Measurements from ENCODE around the gene CCDC78. TPM values are rescaled to one million over a fixed set of nuclear protein-coding genes. Genes with fewer than 3 reads are reported as not detected.

Gene CCDC78
- total and polyA plus RNA-seq, 2 donors (not counting 3 experiments of a cell fraction or from before 2014, with no cell fraction given) = 0.50 to 1.3 TPM

GRCh38 chr16:689175-689897 is 36.9 kb downstream of the CCDC78 start:
- Histone ChIP-seq H3K9ac (replicated peaks; ENCODE audit: extremely low read depth, insufficient read depth, low read length) (peak overlapping the region; percentile 75), H3K4me3 (replicated peaks in 1 of 3; ENCODE audit: insufficient read depth in 1 of 3, low read depth in 1 of 3, low read length in 3 of 3) (peak overlapping the region; percentile 72 to 78 (median 78)), H3K79me2 (ENCODE audit: control insufficient read depth, insufficient read depth, low read length) (no peaks in the 10 kb centered on the region), H3K27ac (ENCODE audit: insufficient read depth, low read depth, low read length) (peak overlapping the region; percentile 49), H3K36me3 (ENCODE audit: control insufficient read depth in 2 of 2, extremely low read depth in 1 of 2, insufficient read depth in 2 of 2, low read length in 2 of 2) (peaks cover 0 to 10% of the 10 kb centered on the region in 2 experiments), H3K27me3 (ENCODE audit: control insufficient read depth in 2 of 2, insufficient read depth in 2 of 2, low read length in 2 of 2) (peaks cover 16% of the 10 kb centered on the region in 2 experiments), H3K4me1 (ENCODE audit: control insufficient read depth, extremely low read depth, insufficient read depth, low read length) (peaks cover 6% of the 10 kb centered on the region), H3K4me2 (ENCODE audit: insufficient read depth, low read length) (peak overlapping the region; percentile 69), H3K9me1 (replicated peaks; ENCODE audit: control insufficient read depth, extremely low read depth, insufficient read depth, low read length) (no peaks in the 10 kb centered on the region), H2AFZ (ENCODE audit: low read depth, low read length) (peak overlapping the region; percentile 76), H3K9me3 (replicated peaks; ENCODE audit: control insufficient read depth, insufficient read depth, low read length) (no peaks in the 10 kb centered on the region), H4K20me1 (replicated peaks; ENCODE audit: control insufficient read depth, extremely low read depth, insufficient read depth, low read length) (no peaks in the 10 kb centered on the region)
- dilution Hi-C loops (cut with MboI; ENCODE audit: extremely low pct_ligation_motif_present, low sequenced_read_pairs) = no loop called here
- CTCF ChIA-PET = interaction anchor here (1.2 to 1.6 kb wide), 5 partner anchors 14 to 31 kb away, joined by 3 to 8 read pairs (median 4); partner anchors contain the start of gene ANTKMT
- intact Hi-C loops (cut with micrococcal nuclease) = no loop called here
- DNase-seq (ENCODE audit: low read depth, low spot score) = no peak
- POLR2A ChIA-PET = no interaction called here
- TF ChIP-seq FOS (IDR thresholded peaks at IDR 0.05; ENCODE audit: borderline replicate concordance, insufficient read depth, low read length) = no peak
- no peak for TF ChIP-seq EZH2 (IDR thresholded peaks at IDR 0.05; ENCODE audit: borderline replicate concordance, low read depth, low read length, severe bottlenecking)
- no peak for TF ChIP-seq MYC (IDR thresholded peaks at IDR 0.05; ENCODE audit: low read depth, low read length)
- no peak for TF ChIP-seq JUN (IDR thresholded peaks at IDR 0.05; ENCODE audit: borderline replicate concordance, insufficient read depth, insufficient read length, low read depth)
- no peak for TF ChIP-seq CTCF (IDR thresholded peaks at IDR 0.05; ENCODE audit: extremely low read depth in 1 of 2, insufficient read depth in 1 of 2, low read depth in 1 of 2, low read length in 2 of 2)
- BruUV-seq (replicated peaks) = no TSS peak
- no peak for FAIRE-seq
